ENCODE measurements around the gene EPHB6.

Gene EPHB6

GRCh38 chr7:142910031-142910433 lies 55.2 kb downstream of the EPHB6 start:
- TF ChIP-seq EZH2phosphoT487 (IDR thresholded peaks at IDR 0.05; ENCODE audit: borderline replicate concordance, low read length) (no peak), CTCF (IDR thresholded peaks at IDR 0.05; ENCODE audit: low read depth, low read length, poor library complexity, severe bottlenecking) (no peak)
- Histone ChIP-seq H3K36me3 (ENCODE audit: control insufficient read depth, low read length) (no peaks in the 10 kb centered on the region), H3K9me3 (ENCODE audit: control insufficient read depth, insufficient read depth, low read length) (no peaks in the 10 kb centered on the region), H3K9me2 (replicated peaks; ENCODE audit: control insufficient read depth, low read length) (no peaks in the 10 kb centered on the region), H3K27me3 (ENCODE audit: control insufficient read depth, low read length) (peaks cover 41% of the 10 kb centered on the region), H3K4me3 (ENCODE audit: low read length) (no peak overlapping the region), H3K4me1 (ENCODE audit: control insufficient read depth, low read length) (no peaks in the 10 kb centered on the region), H3K79me2 (ENCODE audit: control insufficient read depth, low read length) (no peaks in the 10 kb centered on the region), H4K20me1 (ENCODE audit: control insufficient read depth, insufficient read depth, low read depth, low read length) (no peaks in the 10 kb centered on the region), H3K4me2 (ENCODE audit: low read length) (no peak overlapping the region), H3F3A (ENCODE audit: control insufficient read depth, insufficient read depth) (no peaks in the 10 kb centered on the region), H3K27ac (ENCODE audit: low read depth, low read length) (no peak overlapping the region)

- Histone ChIP-seq H3K36me3 (ENCODE audit: control insufficient read depth, low read length) (no peaks in the 10 kb centered on the region), H3F3A (ENCODE audit: control insufficient read depth, insufficient read depth) (no peaks in the 10 kb centered on the region), H3K9me2 (replicated peaks; ENCODE audit: control insufficient read depth, low read length) (no peaks in the 10 kb centered on the region), H3K4me3 (ENCODE audit: low read length) (no peak overlapping the region), H3K4me1 (ENCODE audit: control insufficient read depth, low read length) (no peaks in the 10 kb centered on the region), H3K4me2 (ENCODE audit: low read length) (no peak overlapping the region), H3K27ac (ENCODE audit: low read depth, low read length) (no peak overlapping the region), H4K20me1 (ENCODE audit: control insufficient read depth, insufficient read depth, low read depth, low read length) (no peaks in the 10 kb centered on the region), H3K9me3 (ENCODE audit: control insufficient read depth, insufficient read depth, low read length) (no peaks in the 10 kb centered on the region), H3K27me3 (ENCODE audit: control insufficient read depth, low read length) (peaks cover 42% of the 10 kb centered on the region), H3K79me2 (ENCODE audit: control insufficient read depth, low read length) (no peaks in the 10 kb centered on the region)
- TF ChIP-seq EZH2phosphoT487 (IDR thresholded peaks at IDR 0.05; ENCODE audit: borderline replicate concordance, low read length) (no peak), CTCF (IDR thresholded peaks at IDR 0.05; ENCODE audit: low read depth, low read length, poor library complexity, severe bottlenecking) (no peak)
Measured at GRCh38 chr7:142910481-142910880, 55.6 kb downstream of the EPHB6 start.

- H4K20me1 ChIP-seq (ENCODE audit: control insufficient read depth, insufficient read depth, low read depth, low read length): no peaks in the 10 kb centered on the region
- H3K4me2 ChIP-seq (ENCODE audit: low read length): no peak overlapping the region
- H3F3A ChIP-seq (ENCODE audit: control insufficient read depth, insufficient read depth): no peaks in the 10 kb centered on the region
- H3K27me3 ChIP-seq (ENCODE audit: control insufficient read depth, low read length): peaks cover 58% of the 10 kb centered on the region
- no peaks in the 10 kb centered on the region for H3K36me3 ChIP-seq (ENCODE audit: control insufficient read depth, low read length)
- H3K27ac ChIP-seq (ENCODE audit: low read depth, low read length): no peak overlapping the region
- TF ChIP-seq EZH2phosphoT487 (IDR thresholded peaks at IDR 0.05; ENCODE audit: borderline replicate concordance, low read length) (no peak), CTCF (IDR thresholded peaks at IDR 0.05; ENCODE audit: low read depth, low read length, poor library complexity, severe bottlenecking) (no peak)
- H3K79me2 ChIP-seq (ENCODE audit: control insufficient read depth, low read length): no peaks in the 10 kb centered on the region
- no peaks in the 10 kb centered on the region for H3K4me1 ChIP-seq (ENCODE audit: control insufficient read depth, low read length)
- H3K9me3 ChIP-seq (ENCODE audit: control insufficient read depth, insufficient read depth, low read length): no peaks in the 10 kb centered on the region
- H3K4me3 ChIP-seq (ENCODE audit: low read length): no peak overlapping the region
- H3K9me2 ChIP-seq (replicated peaks; ENCODE audit: control insufficient read depth, low read length): no peaks in the 10 kb centered on the region
Measured at GRCh38 chr7:142913051-142913450, 58.2 kb downstream of the EPHB6 start.

- Histone ChIP-seq H3K9me3 (ENCODE audit: control insufficient read depth, insufficient read depth, low read length) (no peaks in the 10 kb centered on the region), H3K4me2 (ENCODE audit: low read length) (no peak overlapping the region), H3K27me3 (ENCODE audit: control insufficient read depth, low read length) (peaks cover 64% of the 10 kb centered on the region), H3F3A (ENCODE audit: control insufficient read depth, insufficient read depth) (no peaks in the 10 kb centered on the region), H4K20me1 (ENCODE audit: control insufficient read depth, insufficient read depth, low read depth, low read length) (no peaks in the 10 kb centered on the region), H3K9me2 (replicated peaks; ENCODE audit: control insufficient read depth, low read length) (no peaks in the 10 kb centered on the region), H3K4me1 (ENCODE audit: control insufficient read depth, low read length) (no peaks in the 10 kb centered on the region), H3K4me3 (ENCODE audit: low read length) (no peak overlapping the region), H3K79me2 (ENCODE audit: control insufficient read depth, low read length) (no peaks in the 10 kb centered on the region), H3K36me3 (ENCODE audit: control insufficient read depth, low read length) (no peaks in the 10 kb centered on the region), H3K27ac (ENCODE audit: low read depth, low read length) (no peak overlapping the region)
- TF ChIP-seq CTCF (IDR thresholded peaks at IDR 0.05; ENCODE audit: low read depth, low read length, poor library complexity, severe bottlenecking) (no peak), EZH2phosphoT487 (IDR thresholded peaks at IDR 0.05; ENCODE audit: borderline replicate concordance, low read length) (no peak)
Measured at GRCh38 chr7:142913566-142913965, 58.7 kb downstream of the EPHB6 start.

Data from DOHH2 (cell line).